ENCODE measurements around the gene ADPGK. TPM values are rescaled to one million over a fixed set of nuclear protein-coding genes. Genes with fewer than 3 reads are reported as not detected.

Gene ADPGK
- total RNA-seq, 4 donors from 2014 or later, result 45.7 to 93.2 (median 61.1) TPM

- no peak for DNase-seq (ENCODE audit: low spot score)
- TF ChIP-seq CTCF (IDR thresholded peaks at IDR 0.05), result no peak
- ATAC-seq (ENCODE audit: low FRiP score), result no peak
Measured at GRCh38 chr15:72797834-72798233, 14.3 kb upstream of the ADPGK start.

- ATAC-seq (ENCODE audit: low FRiP score) (no peak), DNase-seq (ENCODE audit: low spot score) (no peak)
- no peak for TF ChIP-seq CTCF (IDR thresholded peaks at IDR 0.05)
Measured at GRCh38 chr15:72797338-72797689, 13.8 kb upstream of the ADPGK start.

- TF ChIP-seq CTCF (IDR thresholded peaks at IDR 0.05), result peak in 1 of 3 donors; percentile 22
- ATAC-seq (ENCODE audit: low FRiP score), result peak; percentile 87
Measured at GRCh38 chr15:72796515-72797337, 13.2 kb upstream of the ADPGK start.

GRCh38 chr15:72796210-72796514, 12.6 kb upstream of the ADPGK start:
- DNase-seq (ENCODE audit: low spot score) (no peak), ATAC-seq (ENCODE audit: low FRiP score) (no peak)
- no peak for TF ChIP-seq CTCF (IDR thresholded peaks at IDR 0.05)

More at GRCh38 chr15:72796515-72797337, 13.2 kb upstream of the ADPGK start:
- DNase-seq (ENCODE audit: low spot score), result no peak

- TF ChIP-seq CTCF (IDR thresholded peaks at IDR 0.05), result no peak
- ATAC-seq (ENCODE audit: low FRiP score) (no peak), DNase-seq (ENCODE audit: low spot score) (no peak)
Measured at GRCh38 chr15:72793766-72794660, 10.5 kb upstream of the ADPGK start.

- DNase-seq (ENCODE audit: low spot score) (no peak), ATAC-seq (ENCODE audit: low FRiP score) (no peak)
- TF ChIP-seq CTCF (IDR thresholded peaks at IDR 0.05), result no peak
Measured at GRCh38 chr15:72792431-72792830, 8.9 kb upstream of the ADPGK start.
